ENCODE results near the gene ITPR3. TPM values are rescaled to one million over a fixed set of nuclear protein-coding genes. Genes with fewer than 3 reads are reported as not detected.

Gene ITPR3
- total and polyA plus RNA-seq, 2 of the 13 experiments (the other 11 are each of a cell fraction or from before 2014, with no cell fraction given) = 3.8 to 21.4 TPM

DNA sequence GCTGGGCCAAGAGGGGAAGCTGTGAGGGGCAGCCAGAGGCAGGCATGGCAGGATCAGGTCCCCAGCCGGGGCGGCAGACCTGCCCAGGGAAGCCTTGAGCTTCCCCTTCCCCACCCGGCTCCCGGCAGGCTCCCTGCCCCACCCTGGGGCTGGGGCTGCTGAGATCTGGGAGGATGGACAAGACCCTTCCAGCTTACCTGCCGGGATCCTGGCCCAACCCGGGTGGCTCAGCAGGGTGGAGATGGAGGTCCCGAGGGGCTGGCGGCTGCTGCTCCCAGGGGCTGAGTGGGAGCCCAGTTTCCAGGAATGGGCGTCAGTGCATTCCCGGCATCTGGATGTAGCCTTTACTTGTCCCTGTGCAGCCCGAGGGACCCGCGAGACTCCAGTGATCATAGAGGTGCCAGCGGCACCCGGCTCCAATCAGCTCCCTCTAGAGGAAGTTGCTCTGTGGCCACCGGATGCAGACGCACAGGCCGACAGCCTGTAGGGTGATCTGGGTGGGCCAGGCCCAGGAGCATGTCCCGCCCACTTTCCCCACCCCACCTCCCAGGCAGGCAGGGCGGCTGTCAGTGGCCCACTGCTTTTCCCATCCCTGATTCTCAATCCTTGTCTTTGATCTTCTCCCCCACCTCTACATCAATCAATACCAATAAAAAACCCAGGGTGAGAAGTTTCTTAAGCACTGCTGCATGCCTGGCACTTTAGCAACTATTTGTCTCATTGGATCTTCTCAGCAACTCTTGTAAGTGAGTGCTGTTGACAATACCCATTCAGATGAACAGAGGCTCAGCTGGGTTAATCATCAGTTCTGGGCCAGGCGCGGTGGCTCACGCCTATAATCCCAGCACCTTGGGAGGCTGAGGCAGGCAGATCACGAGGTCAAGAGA, 41.1 kb upstream of the ITPR3 start, which contains the start of gene BAK1 (continued):
- TF ChIP-seq, protein P1, sequence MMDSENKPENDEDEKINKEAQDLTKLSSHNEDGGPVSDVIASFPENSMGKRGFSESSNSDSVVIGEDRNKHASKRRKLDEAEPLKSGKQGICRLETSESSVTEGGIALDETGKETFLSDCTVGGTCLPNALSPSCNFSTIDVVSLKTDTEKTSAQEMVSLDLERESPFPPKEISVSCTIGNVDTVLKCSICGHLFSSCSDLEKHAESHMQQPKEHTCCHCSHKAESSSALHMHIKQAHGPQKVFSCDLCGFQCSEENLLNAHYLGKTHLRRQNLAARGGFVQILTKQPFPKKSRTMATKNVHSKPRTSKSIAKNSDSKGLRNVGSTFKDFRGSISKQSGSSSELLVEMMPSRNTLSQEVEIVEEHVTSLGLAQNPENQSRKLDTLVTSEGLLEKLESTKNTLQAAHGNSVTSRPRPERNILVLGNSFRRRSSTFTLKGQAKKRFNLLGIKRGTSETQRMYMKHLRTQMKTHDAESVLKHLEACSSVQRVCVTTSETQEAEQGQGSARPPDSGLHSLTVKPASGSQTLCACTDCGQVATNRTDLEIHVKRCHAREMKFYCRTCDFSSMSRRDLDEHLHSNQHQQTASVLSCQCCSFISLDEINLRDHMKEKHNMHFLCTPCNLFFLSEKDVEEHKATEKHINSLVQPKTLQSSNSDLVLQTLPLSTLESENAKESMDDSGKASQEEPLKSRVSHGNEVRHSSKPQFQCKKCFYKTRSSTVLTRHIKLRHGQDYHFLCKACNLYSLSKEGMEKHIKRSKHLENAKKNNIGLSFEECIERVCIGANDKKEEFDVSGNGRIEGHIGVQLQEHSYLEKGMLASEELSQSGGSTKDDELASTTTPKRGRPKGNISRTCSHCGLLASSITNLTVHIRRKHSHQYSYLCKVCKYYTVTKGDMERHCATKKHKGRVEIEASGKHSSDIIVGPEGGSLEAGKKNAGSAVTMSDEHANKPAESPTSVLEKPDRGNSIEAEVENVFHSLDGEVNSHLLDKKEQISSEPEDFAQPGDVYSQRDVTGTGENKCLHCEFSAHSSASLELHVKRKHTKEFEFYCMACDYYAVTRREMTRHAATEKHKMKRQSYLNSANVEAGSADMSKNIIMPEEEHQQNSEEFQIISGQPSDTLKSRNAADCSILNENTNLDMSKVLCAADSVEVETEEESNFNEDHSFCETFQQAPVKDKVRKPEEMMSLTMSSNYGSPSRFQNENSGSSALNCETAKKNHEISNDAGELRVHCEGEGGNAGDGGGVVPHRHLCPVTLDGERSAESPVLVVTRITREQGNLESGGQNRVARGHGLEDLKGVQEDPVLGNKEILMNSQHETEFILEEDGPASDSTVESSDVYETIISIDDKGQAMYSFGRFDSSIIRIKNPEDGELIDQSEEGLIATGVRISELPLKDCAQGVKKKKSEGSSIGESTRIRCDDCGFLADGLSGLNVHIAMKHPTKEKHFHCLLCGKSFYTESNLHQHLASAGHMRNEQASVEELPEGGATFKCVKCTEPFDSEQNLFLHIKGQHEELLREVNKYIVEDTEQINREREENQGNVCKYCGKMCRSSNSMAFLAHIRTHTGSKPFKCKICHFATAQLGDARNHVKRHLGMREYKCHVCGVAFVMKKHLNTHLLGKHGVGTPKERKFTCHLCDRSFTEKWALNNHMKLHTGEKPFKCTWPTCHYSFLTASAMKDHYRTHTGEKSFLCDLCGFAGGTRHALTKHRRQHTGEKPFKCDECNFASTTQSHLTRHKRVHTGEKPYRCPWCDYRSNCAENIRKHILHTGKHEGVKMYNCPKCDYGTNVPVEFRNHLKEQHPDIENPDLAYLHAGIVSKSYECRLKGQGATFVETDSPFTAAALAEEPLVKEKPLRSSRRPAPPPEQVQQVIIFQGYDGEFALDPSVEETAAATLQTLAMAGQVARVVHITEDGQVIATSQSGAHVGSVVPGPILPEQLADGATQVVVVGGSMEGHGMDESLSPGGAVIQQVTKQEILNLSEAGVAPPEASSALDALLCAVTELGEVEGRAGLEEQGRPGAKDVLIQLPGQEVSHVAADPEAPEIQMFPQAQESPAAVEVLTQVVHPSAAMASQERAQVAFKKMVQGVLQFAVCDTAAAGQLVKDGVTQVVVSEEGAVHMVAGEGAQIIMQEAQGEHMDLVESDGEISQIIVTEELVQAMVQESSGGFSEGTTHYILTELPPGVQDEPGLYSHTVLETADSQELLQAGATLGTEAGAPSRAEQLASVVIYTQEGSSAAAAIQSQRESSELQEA (CRISPR knock-in tag; IDR thresholded peaks at IDR 0.05; ENCODE audit: not compliant biosample characterization) = no peak
- TF ChIP-seq MAX (IDR thresholded peaks at IDR 0.05) (peak; percentile 68), SRSF4 (IDR thresholded peaks at IDR 0.05; ENCODE audit: low read depth, low read length, poor library complexity, severe bottlenecking) (no peak), MIER2 (CRISPR knock-in tag; IDR thresholded peaks at IDR 0.05) (no peak), NR2F1 (CRISPR knock-in tag; IDR thresholded peaks at IDR 0.05) (no peak; a peak in 1 of 4 replicates), PAWR (CRISPR knock-in tag; IDR thresholded peaks at IDR 0.05; ENCODE audit: borderline replicate concordance) (0 out of 2 replicates have a peak, but pooled peaks have one; percentile 31), ZNF629 (CRISPR knock-in tag; conservative IDR thresholded peaks at IDR 0.05) (no peak), REL (CRISPR knock-in tag; conservative IDR thresholded peaks at IDR 0.05) (no peak), HHEX (CRISPR knock-in tag; IDR thresholded peaks at IDR 0.05) (no peak), ZNF501 (CRISPR knock-in tag; IDR thresholded peaks at IDR 0.05) (peak; percentile 65), CREBL2 (CRISPR knock-in tag; IDR thresholded peaks at IDR 0.05; ENCODE audit: borderline replicate concordance) (no peak), ZMAT3 (CRISPR knock-in tag; conservative IDR thresholded peaks at IDR 0.05) (no peak; the same call in 1 of the 2 replicates), ZSCAN21 (CRISPR knock-in tag; IDR thresholded peaks at IDR 0.05; ENCODE audit: borderline replicate concordance) (peak; percentile 77; the same call in 1 of the 2 replicates)
- TF ChIP-seq, protein P2, sequence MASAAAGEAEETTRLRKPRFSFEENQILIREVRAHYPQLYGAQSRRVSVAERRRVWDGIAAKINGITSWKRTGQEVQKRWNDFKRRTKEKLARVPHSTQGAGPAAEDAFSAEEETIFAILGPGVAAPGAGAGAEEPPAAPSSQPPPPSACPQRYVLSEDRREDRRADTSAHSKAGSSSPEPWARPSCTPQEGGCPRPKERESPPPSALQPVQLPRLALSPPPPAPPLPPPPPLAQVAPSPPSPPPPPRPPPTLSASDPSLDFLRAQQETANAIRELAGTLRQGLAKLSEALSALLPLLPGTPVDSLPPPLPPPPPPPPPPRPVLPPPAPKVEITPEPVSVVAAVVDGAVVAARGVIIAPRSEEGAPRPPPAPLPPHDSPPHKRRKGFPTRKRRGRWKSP (CRISPR knock-in tag; IDR thresholded peaks at IDR 0.05) = no peak

Data from HepG2 (cell line).